Glomerular visceral epithelial cell (primary cell): ENCODE data around the gene FKBP14.

Experiments used
- DNase-seq: peaks from one replicate; pipeline ENCODE4 v3.0.0-alpha.2; 2016; ENCODE audit errors: extremely low spot score

FKBP14 gene

GRCh38 chr7:30026229-30027064 lies at the start of gene FKBP14:
Gene FKBP14, minus strand, starts transcription at chr7:30026702. Its CDS starts 194 bp downstream, at chr7:30026508.
- DNase-seq = peak; percentile 98

- peak; percentile 31 for DNase-seq
These were observed 48.0 kb upstream of the FKBP14 start for GRCh38 chr7:30074422-30075030.

- DNase-seq = no peak
These were observed 46.2 kb upstream of the FKBP14 start for GRCh38 chr7:30072735-30073134.

- no peak for DNase-seq
These were observed 43.5 kb upstream of the FKBP14 start for GRCh38 chr7:30070052-30070451.

- no peak for DNase-seq
These were observed 42.8 kb upstream of the FKBP14 start for GRCh38 chr7:30069096-30069867.

GRCh38 chr7:30068117-30068516 lies 41.6 kb upstream of the FKBP14 start:
- peak; percentile 15 for DNase-seq

- no peak for DNase-seq
These were observed 40.2 kb upstream of the FKBP14 start for GRCh38 chr7:30066687-30067086.

- DNase-seq = no peak
These were observed 39.2 kb upstream of the FKBP14 start for GRCh38 chr7:30065746-30066145.

- peak; percentile 27 for DNase-seq
These were observed 36.1 kb upstream of the FKBP14 start for GRCh38 chr7:30062587-30062986.

GRCh38 chr7:30061786-30062185 lies 35.3 kb upstream of the FKBP14 start:
- peak; percentile 3 for DNase-seq

GRCh38 chr7:30057741-30058140 lies 31.2 kb upstream of the FKBP14 start:
- DNase-seq = no peak

- no peak for DNase-seq
These were observed 26.6 kb upstream of the FKBP14 start for GRCh38 chr7:30053068-30053467.

- DNase-seq = no peak
These were observed 22.7 kb upstream of the FKBP14 start for GRCh38 chr7:30049173-30049572.

- no peak for DNase-seq
These were observed 22.1 kb upstream of the FKBP14 start for GRCh38 chr7:30048582-30048981.

- DNase-seq = no peak
These were observed 20.6 kb upstream of the FKBP14 start for GRCh38 chr7:30047124-30047523.

- DNase-seq = no peak
These were observed 19.7 kb upstream of the FKBP14 start for GRCh38 chr7:30046127-30046770.

- no peak for DNase-seq
These were observed 15.2 kb upstream of the FKBP14 start for GRCh38 chr7:30041526-30042269.

- no peak for DNase-seq
These were observed 14.4 kb upstream of the FKBP14 start for GRCh38 chr7:30040938-30041337.

GRCh38 chr7:30038196-30038980 lies 11.9 kb upstream of the FKBP14 start:
- DNase-seq = no peak

GRCh38 chr7:30036220-30036619 lies 9.7 kb upstream of the FKBP14 start:
- no peak for DNase-seq

GRCh38 chr7:30034501-30034900 lies 8.0 kb upstream of the FKBP14 start:
- no peak for DNase-seq
